Measurements from ENCODE around the gene OSER1.

OSER1 gene

DNA sequence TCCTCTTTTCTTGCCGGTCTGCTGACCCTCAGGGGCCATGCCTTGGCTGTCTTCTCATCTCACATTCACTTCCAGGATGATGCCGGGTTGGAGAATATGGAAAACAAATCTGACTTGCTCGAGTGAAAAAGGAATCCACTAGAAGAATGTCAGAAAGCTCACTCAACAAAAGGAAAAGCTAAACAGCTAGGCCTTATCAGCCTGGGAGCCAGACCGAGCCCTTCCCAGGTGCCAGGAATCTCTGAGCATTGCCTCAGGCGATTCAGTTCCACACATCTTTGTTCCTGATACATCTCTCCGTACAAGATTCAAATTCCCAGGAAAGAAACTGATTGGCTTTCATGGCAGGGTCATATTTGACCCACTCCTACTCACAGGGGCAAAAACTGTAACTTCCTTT, 9.2 kb upstream of the OSER1 start:
- POLR2A ChIA-PET, result no interaction called here
- TF ChIP-seq ZNF114 (tag by site-specific recombination; IDR thresholded peaks at IDR 0.05) (no peak), ZBTB7A (tag by site-specific recombination; IDR thresholded peaks at IDR 0.05; ENCODE audit: low read depth) (no peak)
- TF ChIP-seq, protein P1, sequence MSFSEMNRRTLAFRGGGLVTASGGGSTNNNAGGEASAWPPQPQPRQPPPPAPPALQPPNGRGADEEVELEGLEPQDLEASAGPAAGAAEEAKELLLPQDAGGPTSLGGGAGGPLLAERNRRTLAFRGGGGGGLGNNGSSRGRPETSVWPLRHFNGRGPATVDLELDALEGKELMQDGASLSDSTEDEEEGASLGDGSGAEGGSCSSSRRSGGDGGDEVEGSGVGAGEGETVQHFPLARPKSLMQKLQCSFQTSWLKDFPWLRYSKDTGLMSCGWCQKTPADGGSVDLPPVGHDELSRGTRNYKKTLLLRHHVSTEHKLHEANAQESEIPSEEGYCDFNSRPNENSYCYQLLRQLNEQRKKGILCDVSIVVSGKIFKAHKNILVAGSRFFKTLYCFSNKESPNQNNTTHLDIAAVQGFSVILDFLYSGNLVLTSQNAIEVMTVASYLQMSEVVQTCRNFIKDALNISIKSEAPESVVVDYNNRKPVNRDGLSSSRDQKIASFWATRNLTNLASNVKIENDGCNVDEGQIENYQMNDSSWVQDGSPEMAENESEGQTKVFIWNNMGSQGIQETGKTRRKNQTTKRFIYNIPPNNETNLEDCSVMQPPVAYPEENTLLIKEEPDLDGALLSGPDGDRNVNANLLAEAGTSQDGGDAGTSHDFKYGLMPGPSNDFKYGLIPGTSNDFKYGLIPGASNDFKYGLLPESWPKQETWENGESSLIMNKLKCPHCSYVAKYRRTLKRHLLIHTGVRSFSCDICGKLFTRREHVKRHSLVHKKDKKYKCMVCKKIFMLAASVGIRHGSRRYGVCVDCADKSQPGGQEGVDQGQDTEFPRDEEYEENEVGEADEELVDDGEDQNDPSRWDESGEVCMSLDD (tag by site-specific recombination; IDR thresholded peaks at IDR 0.05), result no peak
- CTCF ChIA-PET, result interaction anchor here (0.6 to 1.3 kb wide), 2 partner anchors 43 to 167 kb away, joined by 3 to 6 read pairs; no protein-coding TSS in a partner anchor

DNA sequence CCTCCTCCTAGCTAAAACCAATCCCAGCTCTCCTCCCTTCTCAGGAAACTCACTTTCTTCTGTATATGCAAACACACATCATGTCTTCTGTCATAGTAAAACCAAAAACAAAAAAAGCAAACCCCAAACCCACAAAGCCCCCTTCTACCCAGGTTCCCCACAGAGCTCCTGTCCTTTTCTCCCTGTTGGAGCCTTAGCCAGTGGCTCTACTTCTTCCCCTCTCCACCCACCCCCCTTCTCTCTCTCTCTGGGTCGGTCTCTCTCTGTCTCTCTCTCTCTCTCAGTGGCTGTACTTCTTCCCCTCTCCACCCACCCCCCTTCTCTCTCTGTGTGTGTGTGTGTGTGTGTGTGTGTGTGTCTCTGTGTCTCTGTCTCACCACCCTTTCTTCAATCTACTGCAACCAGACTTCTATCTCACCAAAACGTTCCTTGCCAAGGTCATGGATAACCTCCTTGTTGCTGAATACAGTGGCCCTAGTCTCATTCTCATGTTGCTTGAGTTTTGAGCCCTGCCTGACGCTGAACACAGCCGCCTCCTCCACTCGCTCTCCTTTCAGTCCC, 8.7 kb upstream of the OSER1 start:
- Histone ChIP-seq H3K36me3 (ENCODE audit: control insufficient read depth in 2 of 2, insufficient read depth in 1 of 2, low read length in 2 of 2) (no peaks in the 10 kb centered on the region), H3K4me1 (ENCODE audit: control insufficient read depth, insufficient read depth, low read length) (no peaks in the 10 kb centered on the region), H3K27ac (ENCODE audit: extremely low read depth, low read depth, low read length) (no peak overlapping the region), H3K9me3 (ENCODE audit: control insufficient read depth, insufficient read depth, low read depth, low read length) (no peaks in the 10 kb centered on the region), H3K4me3 (ENCODE audit: low read depth, low read length) (no peak overlapping the region)
- POLR2A ChIA-PET, result interaction anchor here (1.0 kb wide), 1 partner anchor 13 kb away, joined by 4 read pairs; no protein-coding TSS in a partner anchor
- CTCF ChIA-PET, result interaction anchor here (0.7 to 8.4 kb wide), 15 partner anchors 43 to 483 kb away, joined by 3 to 187 read pairs (median 5); partner anchors contain the start of gene FITM2
- TF ChIP-seq ZFHX2 (tag by site-specific recombination; conservative IDR thresholded peaks at IDR 0.05) (0 out of 2 replicates have a peak, but pooled peaks have one; percentile 25), ZNF133 (tag by site-specific recombination; IDR thresholded peaks at IDR 0.05) (no peak), ZNF48 (tag by site-specific recombination; IDR thresholded peaks at IDR 0.05) (no peak), SETDB1 (IDR thresholded peaks at IDR 0.05; ENCODE audit: insufficient read length, low read length) (no peak), ZNF221 (tag by site-specific recombination; IDR thresholded peaks at IDR 0.05; ENCODE audit: borderline replicate concordance) (no peak), ZNF433 (tag by site-specific recombination; IDR thresholded peaks at IDR 0.05; ENCODE audit: low read depth) (no peak)
- TF ChIP-seq, protein P2, sequence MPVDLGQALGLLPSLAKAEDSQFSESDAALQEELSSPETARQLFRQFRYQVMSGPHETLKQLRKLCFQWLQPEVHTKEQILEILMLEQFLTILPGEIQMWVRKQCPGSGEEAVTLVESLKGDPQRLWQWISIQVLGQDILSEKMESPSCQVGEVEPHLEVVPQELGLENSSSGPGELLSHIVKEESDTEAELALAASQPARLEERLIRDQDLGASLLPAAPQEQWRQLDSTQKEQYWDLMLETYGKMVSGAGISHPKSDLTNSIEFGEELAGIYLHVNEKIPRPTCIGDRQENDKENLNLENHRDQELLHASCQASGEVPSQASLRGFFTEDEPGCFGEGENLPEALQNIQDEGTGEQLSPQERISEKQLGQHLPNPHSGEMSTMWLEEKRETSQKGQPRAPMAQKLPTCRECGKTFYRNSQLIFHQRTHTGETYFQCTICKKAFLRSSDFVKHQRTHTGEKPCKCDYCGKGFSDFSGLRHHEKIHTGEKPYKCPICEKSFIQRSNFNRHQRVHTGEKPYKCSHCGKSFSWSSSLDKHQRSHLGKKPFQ (tag by site-specific recombination; IDR thresholded peaks at IDR 0.05), result no peak
- TF ChIP-seq, protein P3, sequence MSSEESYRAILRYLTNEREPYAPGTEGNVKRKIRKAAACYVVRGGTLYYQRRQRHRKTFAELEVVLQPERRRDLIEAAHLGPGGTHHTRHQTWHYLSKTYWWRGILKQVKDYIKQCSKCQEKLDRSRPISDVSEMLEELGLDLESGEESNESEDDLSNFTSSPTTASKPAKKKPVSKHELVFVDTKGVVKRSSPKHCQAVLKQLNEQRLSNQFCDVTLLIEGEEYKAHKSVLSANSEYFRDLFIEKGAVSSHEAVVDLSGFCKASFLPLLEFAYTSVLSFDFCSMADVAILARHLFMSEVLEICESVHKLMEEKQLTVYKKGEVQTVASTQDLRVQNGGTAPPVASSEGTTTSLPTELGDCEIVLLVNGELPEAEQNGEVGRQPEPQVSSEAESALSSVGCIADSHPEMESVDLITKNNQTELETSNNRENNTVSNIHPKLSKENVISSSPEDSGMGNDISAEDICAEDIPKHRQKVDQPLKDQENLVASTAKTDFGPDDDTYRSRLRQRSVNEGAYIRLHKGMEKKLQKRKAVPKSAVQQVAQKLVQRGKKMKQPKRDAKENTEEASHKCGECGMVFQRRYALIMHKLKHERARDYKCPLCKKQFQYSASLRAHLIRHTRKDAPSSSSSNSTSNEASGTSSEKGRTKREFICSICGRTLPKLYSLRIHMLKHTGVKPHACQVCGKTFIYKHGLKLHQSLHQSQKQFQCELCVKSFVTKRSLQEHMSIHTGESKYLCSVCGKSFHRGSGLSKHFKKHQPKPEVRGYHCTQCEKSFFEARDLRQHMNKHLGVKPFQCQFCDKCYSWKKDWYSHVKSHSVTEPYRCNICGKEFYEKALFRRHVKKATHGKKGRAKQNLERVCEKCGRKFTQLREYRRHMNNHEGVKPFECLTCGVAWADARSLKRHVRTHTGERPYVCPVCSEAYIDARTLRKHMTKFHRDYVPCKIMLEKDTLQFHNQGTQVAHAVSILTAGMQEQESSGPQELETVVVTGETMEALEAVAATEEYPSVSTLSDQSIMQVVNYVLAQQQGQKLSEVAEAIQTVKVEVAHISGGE (tag by site-specific recombination; conservative IDR thresholded peaks at IDR 0.05; ENCODE audit: low read depth), result no peak
- TF ChIP-seq, protein P4, sequence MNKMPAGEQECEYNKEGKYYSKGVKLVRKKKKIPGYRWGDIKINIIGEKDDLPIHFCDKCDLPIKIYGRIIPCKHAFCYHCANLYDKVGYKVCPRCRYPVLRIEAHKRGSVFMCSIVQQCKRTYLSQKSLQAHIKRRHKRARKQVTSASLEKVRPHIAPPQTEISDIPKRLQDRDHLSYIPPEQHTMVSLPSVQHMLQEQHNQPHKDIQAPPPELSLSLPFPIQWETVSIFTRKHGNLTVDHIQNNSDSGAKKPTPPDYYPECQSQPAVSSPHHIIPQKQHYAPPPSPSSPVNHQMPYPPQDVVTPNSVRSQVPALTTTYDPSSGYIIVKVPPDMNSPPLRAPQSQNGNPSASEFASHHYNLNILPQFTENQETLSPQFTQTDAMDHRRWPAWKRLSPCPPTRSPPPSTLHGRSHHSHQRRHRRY (tag by site-specific recombination; IDR thresholded peaks at IDR 0.05), result no peak
- TF ChIP-seq, protein P5, sequence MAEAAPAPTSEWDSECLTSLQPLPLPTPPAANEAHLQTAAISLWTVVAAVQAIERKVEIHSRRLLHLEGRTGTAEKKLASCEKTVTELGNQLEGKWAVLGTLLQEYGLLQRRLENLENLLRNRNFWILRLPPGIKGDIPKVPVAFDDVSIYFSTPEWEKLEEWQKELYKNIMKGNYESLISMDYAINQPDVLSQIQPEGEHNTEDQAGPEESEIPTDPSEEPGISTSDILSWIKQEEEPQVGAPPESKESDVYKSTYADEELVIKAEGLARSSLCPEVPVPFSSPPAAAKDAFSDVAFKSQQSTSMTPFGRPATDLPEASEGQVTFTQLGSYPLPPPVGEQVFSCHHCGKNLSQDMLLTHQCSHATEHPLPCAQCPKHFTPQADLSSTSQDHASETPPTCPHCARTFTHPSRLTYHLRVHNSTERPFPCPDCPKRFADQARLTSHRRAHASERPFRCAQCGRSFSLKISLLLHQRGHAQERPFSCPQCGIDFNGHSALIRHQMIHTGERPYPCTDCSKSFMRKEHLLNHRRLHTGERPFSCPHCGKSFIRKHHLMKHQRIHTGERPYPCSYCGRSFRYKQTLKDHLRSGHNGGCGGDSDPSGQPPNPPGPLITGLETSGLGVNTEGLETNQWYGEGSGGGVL (tag by site-specific recombination; IDR thresholded peaks at IDR 0.05), result peak; percentile 44; the same call in 1 of the 2 replicates
- TF ChIP-seq, protein P6, sequence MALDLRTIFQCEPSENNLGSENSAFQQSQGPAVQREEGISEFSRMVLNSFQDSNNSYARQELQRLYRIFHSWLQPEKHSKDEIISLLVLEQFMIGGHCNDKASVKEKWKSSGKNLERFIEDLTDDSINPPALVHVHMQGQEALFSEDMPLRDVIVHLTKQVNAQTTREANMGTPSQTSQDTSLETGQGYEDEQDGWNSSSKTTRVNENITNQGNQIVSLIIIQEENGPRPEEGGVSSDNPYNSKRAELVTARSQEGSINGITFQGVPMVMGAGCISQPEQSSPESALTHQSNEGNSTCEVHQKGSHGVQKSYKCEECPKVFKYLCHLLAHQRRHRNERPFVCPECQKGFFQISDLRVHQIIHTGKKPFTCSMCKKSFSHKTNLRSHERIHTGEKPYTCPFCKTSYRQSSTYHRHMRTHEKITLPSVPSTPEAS (tag by site-specific recombination; IDR thresholded peaks at IDR 0.05), result peak; percentile 49; the same call in 1 of the 2 replicates

More for the DNA sequence above, 9.2 kb upstream of the OSER1 start:
- no peak overlapping the region for H3K27ac ChIP-seq (ENCODE audit: extremely low read depth, low read depth, low read length)
- no peak overlapping the region for H3K4me3 ChIP-seq (ENCODE audit: low read depth, low read length)
- H3K9me3 ChIP-seq (ENCODE audit: control insufficient read depth, insufficient read depth, low read depth, low read length), result no peaks in the 10 kb centered on the region
- H3K4me1 ChIP-seq (ENCODE audit: control insufficient read depth, insufficient read depth, low read length), result no peaks in the 10 kb centered on the region
- H3K36me3 ChIP-seq (ENCODE audit: control insufficient read depth in 2 of 2, insufficient read depth in 1 of 2, low read length in 2 of 2), result no peaks in the 10 kb centered on the region

Data from HEK293 (cell line).